ENCODE results near the gene PCDHA6.
"Not testable (repeated sequence)": the region's sequence is repeated elsewhere in the genome, so short reads cannot be mapped to it uniquely, and the experiment has no call there.

The PCDHA6 gene

DNA sequence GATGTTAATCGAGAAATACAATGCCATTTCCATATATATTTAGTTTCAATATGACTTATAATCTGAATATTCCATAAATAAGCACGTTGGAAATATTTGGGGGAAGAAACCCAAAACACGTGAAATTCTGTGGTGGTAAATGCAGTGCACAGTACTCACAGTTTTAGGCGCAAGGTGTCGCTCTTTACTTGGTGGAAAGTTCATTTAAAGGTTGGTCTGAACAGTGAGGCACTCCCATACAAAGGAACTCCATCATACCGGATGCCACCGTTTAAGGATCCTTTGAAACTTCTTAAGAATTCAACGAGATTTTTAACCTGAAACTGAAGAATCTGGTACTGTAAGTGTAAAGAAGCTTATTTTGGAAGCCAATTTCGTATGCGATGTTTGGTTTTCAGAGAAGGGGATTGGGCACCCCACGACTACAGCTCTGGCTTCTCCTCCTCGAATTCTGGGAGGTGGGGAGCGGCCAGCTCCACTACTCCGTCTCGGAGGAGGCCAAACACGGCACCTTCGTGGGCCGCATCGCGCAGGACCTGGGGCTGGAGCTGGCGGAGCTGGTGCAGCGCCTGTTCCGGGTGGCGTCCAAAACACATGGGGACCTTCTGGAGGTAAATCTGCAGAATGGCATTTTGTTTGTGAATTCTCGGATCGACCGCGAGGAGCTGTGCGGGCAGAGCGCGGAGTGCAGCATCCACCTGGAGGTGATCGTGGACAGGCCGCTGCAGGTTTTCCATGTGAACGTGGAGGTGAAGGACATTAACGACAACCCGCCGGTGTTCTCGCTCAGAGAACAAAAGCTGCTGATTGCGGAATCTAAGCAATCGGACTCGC lies 41.2 kb downstream of the PCDHA6 start, which contains the start of gene PCDHA11:
Gene PCDHA11, plus strand, starts transcription at position 237 of the 834 bp plus-strand sequence. Its CDS starts 147 bp downstream, at position 384.
- no peak for DNase-seq

DNA sequence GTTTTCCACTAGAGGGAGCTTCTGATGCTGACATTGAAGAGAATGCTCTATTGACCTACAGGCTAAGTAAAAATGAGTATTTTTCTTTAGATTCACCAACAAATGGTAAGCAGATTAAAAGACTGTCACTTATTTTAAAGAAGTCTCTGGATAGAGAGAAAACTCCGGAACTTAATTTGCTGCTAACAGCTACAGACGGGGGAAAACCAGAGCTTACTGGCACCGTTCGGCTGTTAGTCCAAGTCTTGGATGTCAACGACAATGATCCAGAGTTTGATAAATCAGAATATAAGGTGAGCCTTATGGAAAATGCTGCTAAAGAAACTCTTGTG lies 41.8 kb downstream of the PCDHA6 start:
- no peak for DNase-seq

DNA sequence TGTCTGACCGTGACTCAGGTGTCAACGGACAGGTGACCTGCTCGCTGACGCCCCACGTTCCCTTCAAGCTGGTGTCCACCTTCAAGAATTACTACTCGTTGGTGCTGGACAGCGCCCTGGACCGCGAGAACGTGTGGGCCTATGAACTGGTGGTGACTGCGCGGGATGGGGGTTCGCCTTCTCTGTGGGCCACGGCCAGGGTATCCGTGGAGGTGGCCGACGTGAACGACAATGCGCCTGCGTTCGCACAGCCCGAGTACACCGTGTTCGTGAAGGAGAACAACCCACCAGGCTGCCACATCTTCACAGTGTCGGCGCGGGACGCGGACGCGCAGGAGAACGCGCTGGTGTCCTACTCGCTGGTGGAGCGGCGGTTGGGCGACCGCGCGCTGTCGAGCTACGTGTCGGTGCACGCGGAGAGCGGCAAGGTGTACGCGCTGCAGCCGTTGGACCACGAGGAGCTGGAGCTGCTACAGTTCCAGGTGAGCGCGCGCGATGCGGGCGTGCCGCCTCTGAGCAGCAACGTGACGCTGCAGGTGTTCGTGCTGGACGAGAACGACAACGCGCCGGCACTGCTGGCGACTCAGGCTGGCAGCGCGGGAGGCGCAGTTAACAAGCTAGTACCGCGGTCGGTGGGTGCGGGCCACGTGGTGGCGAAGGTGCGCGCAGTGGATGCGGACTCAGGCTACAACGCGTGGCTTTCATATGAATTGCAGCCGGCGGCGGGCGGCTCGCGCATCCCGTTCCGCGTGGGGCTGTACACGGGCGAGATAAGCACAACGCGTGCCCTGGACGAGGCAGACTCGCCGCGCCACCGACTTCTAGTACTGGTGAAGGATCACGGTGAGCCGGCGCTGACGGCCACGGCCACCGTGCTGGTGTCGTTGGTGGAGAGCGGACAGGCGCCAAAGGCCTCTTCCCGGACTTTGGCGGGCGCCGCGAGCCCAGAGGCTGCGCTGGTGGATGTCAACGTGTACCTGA lies 42.8 kb downstream of the PCDHA6 start:
- no peak for DNase-seq

DNA sequence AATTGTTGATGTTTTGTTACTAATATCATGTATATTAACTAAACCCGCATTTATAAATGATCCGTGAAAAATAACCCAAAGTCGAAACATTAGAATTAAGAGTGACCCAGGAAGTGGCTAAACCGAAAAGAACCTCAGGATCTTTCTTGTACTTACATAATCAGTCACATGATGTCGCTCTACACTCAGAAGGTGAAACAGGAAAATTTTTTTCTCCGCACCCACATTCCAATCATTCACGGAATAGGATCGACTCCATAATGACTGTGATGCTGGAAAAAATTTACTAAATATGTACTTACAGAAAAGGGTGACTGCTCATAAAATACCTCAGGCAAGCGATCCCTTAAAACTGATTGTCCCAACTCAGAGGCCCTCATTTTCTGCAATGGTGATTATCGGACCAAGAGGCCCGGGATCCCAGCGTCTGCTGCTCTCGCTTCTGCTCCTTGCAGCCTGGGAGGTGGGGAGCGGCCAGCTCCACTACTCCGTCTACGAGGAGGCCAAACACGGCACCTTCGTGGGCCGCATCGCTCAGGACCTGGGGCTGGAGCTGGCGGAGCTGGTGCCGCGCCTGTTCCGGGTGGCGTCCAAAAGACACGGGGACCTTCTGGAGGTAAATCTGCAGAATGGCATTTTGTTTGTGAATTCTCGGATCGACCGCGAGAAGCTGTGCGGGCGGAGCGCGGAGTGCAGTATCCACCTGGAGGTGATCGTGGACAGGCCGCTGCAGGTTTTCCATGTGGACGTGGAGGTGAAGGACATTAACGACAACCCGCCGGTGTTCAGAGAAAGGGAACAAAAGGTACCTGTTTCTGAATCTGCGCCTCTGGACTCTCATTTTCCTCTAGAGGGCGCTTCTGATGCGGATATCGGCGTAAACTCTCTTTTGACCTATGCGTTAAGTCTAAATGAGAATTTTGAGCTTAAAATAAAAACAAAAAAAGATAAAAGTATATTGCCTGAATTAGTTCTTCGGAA lies 47.6 kb downstream of the PCDHA6 start, which contains the start of gene PCDHA12:
Gene PCDHA12, plus strand, starts transcription at position 224 of the 981 bp plus-strand sequence. Its CDS starts 165 bp downstream, at position 389.
- no peak for DNase-seq

DNA sequence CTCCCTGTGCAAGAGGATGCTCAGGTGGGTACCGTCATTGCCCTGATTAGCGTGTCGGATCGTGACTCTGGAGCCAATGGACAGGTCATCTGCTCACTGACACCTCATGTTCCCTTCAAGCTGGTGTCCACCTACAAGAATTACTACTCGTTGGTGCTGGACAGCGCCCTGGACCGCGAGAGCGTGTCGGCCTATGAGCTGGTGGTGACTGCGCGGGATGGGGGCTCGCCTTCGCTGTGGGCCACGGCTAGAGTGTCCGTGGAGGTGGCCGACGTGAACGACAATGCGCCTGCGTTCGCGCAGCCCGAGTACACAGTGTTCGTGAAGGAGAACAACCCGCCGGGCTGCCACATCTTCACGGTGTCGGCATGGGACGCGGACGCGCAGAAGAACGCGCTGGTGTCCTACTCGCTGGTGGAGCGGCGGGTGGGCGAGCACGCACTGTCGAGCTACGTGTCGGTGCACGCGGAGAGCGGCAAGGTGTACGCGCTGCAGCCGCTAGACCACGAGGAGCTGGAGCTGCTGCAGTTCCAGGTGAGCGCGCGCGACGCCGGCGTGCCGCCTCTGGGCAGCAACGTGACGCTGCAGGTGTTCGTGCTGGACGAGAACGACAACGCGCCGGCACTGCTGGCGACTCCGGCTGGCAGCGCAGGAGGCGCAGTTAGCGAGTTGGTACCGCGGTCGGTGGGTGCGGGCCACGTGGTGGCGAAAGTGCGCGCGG lies 48.9 kb downstream of the PCDHA6 start:
- DNase-seq: not testable (repeated sequence)

- DNase-seq: no peak
Observed at GRCh38 chr5:140877262-140877581, 49.5 kb downstream of the PCDHA6 start.

All from activated T-cell treated with anti-CD3 and anti-CD28 coated beads, Interleukin-2, amount 50 U/mL, for 48 hours (primary cell).